ENCODE results near the gene GAP43.

GAP43 gene

DNA sequence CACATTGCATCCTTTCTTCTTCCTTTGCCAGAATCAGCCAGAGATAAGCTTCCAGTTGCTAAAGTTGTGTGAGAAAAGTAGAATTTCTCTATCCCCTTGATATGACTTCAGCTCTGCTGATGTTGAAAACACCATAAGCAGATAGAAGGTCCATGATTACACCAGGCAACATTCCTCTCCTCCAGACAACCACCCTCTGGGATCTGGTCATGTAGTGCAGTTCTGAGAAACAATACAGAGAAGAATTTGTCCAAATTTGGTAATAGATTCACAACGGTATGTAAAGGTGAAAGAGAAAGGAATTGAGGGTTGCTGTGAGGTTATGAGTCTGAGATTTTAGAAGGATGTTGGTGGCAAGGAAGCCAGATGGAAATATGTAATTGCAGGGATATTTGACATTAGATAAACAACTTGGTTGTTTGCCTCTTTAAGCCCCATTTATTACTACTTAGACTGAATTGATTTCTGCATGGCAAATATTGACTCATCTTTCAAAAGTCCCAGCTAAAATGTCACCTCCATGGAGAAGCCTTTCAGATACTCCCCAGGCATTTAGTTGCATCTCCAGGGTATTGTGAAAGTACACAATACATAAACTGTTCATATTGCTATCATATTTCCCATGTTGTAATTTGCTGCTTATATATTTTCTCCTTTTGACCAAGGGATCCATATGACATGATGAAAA, 134.9 kb downstream of the GAP43 start:
- no peak for DNase-seq (ENCODE audit: low read depth in 4 of 4, low spot score in 1 of 4)

DNA sequence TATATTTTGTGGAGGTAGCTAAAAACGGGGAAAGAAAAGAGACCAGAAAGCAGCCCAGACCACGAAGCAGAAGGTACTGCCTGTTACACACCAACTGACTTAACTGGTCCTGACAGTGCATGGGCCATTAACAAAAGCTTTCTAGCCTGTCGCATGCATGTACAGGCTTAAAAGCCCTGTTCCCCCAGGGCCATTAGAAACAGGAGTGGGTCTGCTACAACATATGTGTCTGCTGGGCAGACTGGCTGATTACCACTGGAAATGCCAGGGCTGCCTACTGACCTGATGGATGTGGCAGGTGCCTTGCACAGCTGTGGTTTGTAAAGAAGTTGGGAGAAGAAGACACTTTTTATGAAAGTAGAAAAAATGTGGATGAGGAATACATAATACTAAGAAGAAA, 137.4 kb downstream of the GAP43 start:
- DNase-seq (ENCODE audit: low read depth in 4 of 4, low spot score in 1 of 4): no peak

DNA sequence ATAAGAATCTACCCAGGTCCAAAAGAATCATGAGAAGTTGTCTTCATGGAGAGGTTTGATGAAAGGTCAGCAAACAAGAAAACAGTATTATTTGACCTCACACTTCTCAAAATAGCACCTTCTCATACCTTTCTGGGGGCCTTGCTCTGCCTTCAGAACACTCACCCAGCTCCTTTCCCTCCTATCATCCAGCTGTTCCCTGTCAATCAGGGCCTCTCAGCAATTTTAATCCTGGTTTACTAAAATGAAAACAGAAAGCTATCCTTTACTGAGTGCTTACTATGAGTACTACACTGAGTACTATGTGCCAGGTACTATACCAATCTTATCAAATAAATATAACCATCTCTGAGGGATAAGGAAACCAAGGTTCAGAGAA, 138.6 kb downstream of the GAP43 start:
- no peak for DNase-seq (ENCODE audit: low read depth in 4 of 4, low spot score in 1 of 4)

DNA sequence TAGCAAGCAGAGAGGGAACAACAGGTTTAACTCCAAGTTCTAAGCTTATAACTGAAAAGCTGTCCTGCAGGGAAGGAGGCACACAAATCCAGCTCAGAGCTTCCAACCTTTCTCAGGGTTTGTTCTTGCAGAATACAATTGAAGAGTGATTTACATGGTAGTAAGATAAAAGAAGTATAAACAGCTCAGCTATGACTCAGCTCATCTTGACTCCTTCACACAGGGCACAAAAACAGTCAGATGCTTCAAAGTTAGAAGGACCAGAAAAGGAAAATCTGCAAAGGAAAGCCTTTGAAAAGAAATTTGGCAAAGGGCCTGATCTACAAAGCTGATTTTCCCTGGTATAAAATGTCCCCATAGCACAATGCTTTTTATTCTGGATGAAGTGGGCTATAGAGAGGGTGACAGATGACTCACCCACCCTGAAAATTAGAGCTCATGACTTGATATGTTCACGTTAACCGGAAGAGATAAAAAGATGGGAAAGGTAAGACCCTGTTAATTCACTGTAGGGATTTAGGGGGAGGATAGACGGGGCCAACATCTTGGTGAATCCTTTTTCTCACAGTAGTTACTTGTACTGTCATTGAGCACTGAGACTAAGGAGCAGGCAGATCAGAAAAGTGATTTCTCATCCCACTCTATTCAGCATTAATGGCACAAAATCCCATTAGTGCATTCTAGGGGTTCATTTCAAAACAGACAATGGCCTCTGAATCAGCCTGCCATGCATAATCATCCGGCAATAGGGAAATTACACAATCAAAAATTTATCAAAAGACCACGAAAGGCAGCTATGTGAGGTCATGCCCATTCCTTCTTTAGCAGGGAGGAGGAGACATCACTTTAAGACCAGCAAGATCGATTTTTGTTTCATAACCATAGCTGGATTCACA, 143.5 kb downstream of the GAP43 start:
- DNase-seq (ENCODE audit: low read depth in 4 of 4, low spot score in 1 of 4): no peak

DNA sequence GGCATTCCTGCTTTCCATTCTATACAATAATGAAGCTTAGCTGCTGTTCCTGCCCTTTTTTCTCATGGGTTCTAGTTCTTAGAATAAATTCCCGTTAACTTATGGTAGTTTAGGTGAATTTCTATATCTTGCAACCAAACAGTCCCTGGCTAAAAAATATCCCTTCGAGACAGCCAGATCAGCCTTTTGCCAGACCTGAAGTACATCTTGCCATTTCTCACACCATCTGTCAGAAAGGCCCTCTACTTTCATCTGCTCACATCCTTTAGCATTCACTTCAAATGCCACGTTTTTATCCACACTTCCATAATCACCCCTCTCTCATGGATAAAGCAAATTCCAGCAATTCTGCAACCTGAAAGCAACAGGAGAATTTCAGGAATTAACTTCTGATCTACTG, 145.4 kb downstream of the GAP43 start:
- no peak for DNase-seq (ENCODE audit: low read depth in 4 of 4, low spot score in 1 of 4)
